IPS-18c (cell line): ENCODE measurements around the gene ZFPM1.

Source experiments
- H3K4me3 ChIP-seq: 2 replicates; pipeline ENCODE4 v1.7.0; 2013; ENCODE audit warnings: low read depth, mild to moderate bottlenecking, low read length, moderate library complexity; ENCODE audit not compliant: insufficient read depth
- H3K9me3 ChIP-seq: one replicate; pipeline ENCODE4 v1.6.1; 2013; ENCODE audit warnings: mild to moderate bottlenecking, low read length, moderate library complexity; ENCODE audit not compliant: control insufficient read depth, insufficient read depth

The ZFPM1 gene

GRCh38 chr16:88494335-88495154 is 41.5 kb downstream of the ZFPM1 start:
- no peaks in the 10 kb centered on the region for H3K9me3 ChIP-seq
- H3K4me3 ChIP-seq = no peak overlapping the region

GRCh38 chr16:88495268-88495772 is 42.2 kb downstream of the ZFPM1 start:
- H3K9me3 ChIP-seq = no peaks in the 10 kb centered on the region
- no peak overlapping the region for H3K4me3 ChIP-seq

GRCh38 chr16:88497561-88498462 is 44.7 kb downstream of the ZFPM1 start:
- H3K4me3 ChIP-seq = no peak overlapping the region
- no peaks in the 10 kb centered on the region for H3K9me3 ChIP-seq

GRCh38 chr16:88498576-88499208 is 45.6 kb downstream of the ZFPM1 start:
- Histone ChIP-seq H3K9me3 (no peaks in the 10 kb centered on the region), H3K4me3 (no peak overlapping the region)

DNA sequence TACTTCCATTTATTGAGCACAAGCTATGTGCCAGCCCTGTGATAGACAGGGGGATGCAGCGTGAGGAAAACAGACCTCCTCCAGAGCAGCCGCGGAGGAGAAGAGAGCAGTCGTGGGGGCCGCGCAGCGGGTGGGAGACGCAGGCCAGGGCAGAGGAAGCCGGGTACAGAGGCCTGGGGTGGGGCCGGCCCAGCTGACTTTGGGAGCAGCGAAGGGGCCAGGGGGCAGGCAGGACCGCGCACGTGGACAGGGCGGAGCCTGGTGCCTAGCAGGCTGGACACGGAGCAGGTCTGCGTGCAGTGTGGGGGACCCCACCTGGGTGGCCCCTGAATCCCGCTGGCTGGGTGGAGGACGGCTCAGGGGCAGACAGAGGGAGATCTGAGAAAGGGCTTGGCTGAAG is 46.2 kb downstream of the ZFPM1 start:
- no peak overlapping the region for H3K4me3 ChIP-seq
- no peaks in the 10 kb centered on the region for H3K9me3 ChIP-seq

DNA sequence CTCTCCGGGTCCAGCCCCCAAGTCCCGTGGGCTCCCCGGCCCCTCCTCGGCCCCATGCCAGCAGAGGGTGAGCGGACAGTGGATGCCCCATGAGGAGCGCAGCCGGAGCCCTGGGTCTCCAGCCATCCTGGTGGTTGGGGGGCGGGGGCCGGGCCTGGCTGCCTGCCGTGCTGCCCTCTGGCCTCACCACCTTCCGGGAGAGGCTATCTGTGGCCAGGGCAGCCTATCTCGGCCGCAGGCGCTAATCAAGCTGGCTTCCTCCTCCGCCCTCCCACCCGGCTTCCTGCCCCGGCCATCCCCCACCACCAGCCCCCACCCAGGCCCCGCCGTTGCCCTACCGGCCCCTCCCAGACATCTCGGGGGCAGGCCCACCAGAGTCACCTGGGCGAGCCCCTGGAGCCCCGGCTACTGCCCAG is 46.8 kb downstream of the ZFPM1 start:
- Histone ChIP-seq H3K9me3 (no peaks in the 10 kb centered on the region), H3K4me3 (no peak overlapping the region)

DNA sequence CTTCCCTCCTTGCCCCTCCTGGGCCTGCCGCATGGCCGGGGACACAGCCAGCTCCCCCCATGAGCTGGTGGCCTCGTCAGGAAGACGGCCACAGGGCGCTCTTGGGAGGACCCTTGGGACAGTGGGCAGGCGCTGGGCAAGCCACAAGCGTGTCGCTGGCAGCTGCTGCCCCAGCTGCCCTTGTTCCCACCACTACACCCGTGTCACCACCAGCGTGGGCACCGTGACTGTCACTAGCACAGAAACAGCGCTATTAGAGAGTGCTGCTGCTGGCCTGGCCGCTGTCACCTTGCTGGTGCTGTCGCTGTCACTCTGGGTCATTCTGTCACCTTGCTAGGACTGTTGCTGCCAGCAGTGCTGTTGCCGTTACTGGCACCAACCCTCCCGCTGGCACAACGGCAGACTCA is 47.2 kb downstream of the ZFPM1 start:
- H3K9me3 ChIP-seq = no peaks in the 10 kb centered on the region
- H3K4me3 ChIP-seq = no peak overlapping the region

DNA sequence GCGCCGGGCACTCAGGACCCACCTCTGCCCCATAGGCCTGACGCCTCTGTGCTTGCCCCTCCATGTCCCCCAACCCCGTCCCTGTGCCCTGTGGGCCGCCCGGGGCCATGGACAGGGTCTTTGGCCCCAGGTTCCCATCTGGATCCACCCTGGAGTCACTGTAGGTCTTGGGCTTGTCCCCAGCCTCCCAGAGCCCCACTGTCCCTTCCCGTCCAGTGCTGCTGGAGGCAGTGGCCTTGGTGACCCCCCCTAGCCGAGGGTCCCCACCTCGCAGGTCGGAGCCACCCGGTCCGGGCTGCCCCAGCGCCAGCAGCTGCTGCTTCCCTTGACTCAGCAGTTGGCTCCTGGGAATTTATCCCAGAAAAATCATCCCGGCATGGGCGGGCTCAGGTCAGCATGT is 49.3 kb downstream of the ZFPM1 start:
- Histone ChIP-seq H3K4me3 (no peak overlapping the region), H3K9me3 (no peaks in the 10 kb centered on the region)

DNA sequence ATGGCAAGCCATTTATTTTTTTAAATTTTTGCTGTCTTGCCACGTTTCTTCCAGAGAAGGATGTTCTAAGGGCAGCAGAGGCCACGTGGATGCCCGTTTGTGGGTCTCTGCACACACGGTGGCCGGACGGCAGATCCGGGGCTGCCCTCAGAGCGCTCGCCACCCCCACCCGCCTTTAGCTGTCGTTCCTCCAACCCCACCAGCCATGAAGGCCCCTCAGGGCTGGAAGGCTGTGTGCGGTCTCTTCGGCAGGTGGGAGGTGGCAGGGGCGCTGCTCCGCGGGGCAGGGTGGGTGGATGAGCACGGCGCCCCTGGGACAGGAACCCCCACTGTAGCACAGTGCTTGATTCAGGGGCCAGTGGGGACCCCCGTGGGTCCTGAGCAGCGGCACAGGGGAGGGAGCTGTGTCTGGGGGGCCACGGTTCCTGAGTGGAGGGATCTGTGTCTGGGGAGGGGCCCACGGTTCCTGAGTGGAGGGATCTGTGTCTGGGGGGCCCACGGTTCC is 49.7 kb downstream of the ZFPM1 start:
- Histone ChIP-seq H3K9me3 (no peaks in the 10 kb centered on the region), H3K4me3 (no peak overlapping the region)

DNA sequence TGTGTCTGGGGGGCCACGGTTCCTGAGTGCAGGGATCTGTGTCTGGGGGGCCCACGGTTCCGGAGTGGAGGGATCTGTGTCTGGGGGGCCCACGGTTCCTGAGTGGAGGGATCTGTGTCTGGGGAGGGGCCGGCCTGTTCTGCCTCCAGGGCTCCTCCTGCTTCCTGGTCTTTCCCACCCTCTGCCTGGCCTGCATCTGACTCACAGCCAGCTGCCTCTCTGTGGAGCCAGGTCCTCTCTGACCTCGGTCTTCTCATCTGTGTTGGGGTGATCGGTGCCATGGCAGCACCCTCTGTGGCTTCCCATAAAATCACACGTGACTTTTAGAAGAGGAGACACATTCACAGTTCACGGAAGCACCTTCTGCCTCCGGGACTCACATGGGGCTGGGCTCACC is 50.3 kb downstream of the ZFPM1 start:
- Histone ChIP-seq H3K9me3 (no peaks in the 10 kb centered on the region), H3K4me3 (no peak overlapping the region)

- no peak overlapping the region for H3K4me3 ChIP-seq
Measured at GRCh38 chr16:88503771-88504488, 50.9 kb downstream of the ZFPM1 start.

GRCh38 chr16:88504489-88505404 is 51.7 kb downstream of the ZFPM1 start:
- H3K9me3 ChIP-seq = no peaks in the 10 kb centered on the region

More at GRCh38 chr16:88503771-88504488, 50.9 kb downstream of the ZFPM1 start:
- no peaks in the 10 kb centered on the region for H3K9me3 ChIP-seq

DNA sequence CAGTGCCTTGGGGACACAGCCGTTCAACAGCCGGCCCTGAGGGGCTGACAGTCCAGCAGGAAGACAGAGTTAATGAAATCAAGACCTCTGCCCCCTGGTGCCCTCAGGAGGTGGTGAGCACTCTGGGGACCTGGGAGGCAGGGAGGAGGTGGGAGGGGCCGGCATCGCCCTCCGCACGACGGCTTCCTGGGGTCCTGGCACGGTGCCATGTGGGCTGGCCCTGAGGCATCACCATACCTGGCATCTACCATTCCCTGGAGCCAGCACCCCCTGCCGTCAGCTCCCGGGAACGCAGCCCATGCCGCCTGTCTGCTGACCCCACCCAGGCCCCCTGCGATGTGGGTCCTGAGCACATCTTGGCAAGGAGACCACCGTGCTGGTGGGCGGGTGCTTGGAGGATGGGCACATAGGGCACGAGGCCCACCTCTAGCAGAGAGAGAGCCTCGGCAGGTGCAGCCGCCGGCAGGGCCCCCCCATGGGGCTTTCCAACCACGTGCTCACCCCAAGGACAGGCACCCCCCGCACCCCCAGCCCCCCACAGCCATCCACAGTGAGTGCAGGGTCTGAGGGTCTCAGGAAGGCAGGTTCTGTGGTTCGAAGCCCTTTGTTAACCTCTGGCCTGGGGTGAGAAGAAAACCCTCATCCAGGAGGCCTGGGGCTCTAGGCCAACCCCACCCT is 52.5 kb downstream of the ZFPM1 start:
- H3K9me3 ChIP-seq = no peaks in the 10 kb centered on the region
- no peak overlapping the region for H3K4me3 ChIP-seq

More at GRCh38 chr16:88504489-88505404, 51.7 kb downstream of the ZFPM1 start:
- H3K4me3 ChIP-seq = no peak overlapping the region

- H3K4me3 ChIP-seq = no peak overlapping the region
Measured at GRCh38 chr16:88506723-88507122, 53.6 kb downstream of the ZFPM1 start.

GRCh38 chr16:88507231-88507743 is 54.2 kb downstream of the ZFPM1 start:
- no peaks in the 10 kb centered on the region for H3K9me3 ChIP-seq

More at GRCh38 chr16:88506723-88507122, 53.6 kb downstream of the ZFPM1 start:
- H3K9me3 ChIP-seq = no peaks in the 10 kb centered on the region

More at GRCh38 chr16:88507231-88507743, 54.2 kb downstream of the ZFPM1 start:
- no peak overlapping the region for H3K4me3 ChIP-seq
